ENCODE data around the gene HHATL.
A peak's percentile ranks its signal among the peaks of the same experiment; 100 is the strongest.

DNA sequence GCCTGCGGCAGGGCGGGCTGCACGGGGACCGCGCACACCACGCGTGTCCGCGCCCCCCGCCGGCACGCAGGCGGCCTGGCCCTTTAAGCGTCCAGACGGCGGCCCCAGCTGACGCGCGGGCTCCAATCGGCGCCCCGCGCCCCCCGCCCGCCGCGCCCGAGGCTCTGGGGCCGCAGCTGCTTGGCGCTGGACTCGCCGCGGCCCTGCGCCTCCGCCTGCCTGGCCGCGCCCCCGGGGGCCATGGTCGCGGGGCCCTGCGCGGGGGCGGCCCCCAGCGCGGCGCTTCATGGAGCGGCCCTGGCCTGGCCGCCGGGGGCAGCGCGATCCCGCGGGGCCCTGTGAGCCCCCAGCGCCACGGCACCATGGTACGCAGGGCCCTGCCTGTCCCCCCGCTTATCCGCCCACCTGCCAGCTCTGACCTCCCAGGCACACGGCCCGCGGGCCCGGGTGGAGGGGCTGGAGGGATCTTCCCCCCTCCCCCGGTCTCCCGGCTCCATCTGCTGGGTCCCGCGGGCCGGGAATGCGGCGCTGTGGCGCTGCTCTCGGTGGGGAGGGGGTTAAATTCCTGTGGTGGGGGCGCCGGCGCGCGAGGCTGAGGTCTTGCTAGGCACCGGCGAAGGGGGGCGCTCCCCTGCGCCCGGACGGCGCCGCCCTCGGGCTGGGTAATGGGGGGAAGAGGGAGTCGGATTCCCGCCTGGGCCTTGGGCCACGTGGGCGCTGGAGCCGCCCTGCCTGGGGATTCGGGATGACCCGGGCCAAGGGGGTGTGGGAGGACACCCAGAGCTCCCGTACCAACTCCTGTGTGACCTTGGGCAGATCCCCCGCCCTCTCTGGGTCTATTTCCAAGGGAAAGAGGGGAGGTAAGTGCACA lies 48.0 kb downstream of the HHATL start:
- TF ChIP-seq, protein P1, sequence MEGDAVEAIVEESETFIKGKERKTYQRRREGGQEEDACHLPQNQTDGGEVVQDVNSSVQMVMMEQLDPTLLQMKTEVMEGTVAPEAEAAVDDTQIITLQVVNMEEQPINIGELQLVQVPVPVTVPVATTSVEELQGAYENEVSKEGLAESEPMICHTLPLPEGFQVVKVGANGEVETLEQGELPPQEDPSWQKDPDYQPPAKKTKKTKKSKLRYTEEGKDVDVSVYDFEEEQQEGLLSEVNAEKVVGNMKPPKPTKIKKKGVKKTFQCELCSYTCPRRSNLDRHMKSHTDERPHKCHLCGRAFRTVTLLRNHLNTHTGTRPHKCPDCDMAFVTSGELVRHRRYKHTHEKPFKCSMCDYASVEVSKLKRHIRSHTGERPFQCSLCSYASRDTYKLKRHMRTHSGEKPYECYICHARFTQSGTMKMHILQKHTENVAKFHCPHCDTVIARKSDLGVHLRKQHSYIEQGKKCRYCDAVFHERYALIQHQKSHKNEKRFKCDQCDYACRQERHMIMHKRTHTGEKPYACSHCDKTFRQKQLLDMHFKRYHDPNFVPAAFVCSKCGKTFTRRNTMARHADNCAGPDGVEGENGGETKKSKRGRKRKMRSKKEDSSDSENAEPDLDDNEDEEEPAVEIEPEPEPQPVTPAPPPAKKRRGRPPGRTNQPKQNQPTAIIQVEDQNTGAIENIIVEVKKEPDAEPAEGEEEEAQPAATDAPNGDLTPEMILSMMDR (IDR thresholded peaks at IDR 0.05) = peak in 1 of 4 experiments; percentile 20
- TF ChIP-seq POLR2A (IDR thresholded peaks at IDR 0.05) = peak; percentile 33 to 36

All from uterus (tissue), 2 donors.